COR-L47 (cell line): Measurements from ENCODE around the gene ZBTB4.

ENCODE experiments used
- DNase-seq: peaks from one replicate; lab custom pipeline; 2025; lab: John Stamatoyannopoulos, UW

Gene ZBTB4

DNA sequence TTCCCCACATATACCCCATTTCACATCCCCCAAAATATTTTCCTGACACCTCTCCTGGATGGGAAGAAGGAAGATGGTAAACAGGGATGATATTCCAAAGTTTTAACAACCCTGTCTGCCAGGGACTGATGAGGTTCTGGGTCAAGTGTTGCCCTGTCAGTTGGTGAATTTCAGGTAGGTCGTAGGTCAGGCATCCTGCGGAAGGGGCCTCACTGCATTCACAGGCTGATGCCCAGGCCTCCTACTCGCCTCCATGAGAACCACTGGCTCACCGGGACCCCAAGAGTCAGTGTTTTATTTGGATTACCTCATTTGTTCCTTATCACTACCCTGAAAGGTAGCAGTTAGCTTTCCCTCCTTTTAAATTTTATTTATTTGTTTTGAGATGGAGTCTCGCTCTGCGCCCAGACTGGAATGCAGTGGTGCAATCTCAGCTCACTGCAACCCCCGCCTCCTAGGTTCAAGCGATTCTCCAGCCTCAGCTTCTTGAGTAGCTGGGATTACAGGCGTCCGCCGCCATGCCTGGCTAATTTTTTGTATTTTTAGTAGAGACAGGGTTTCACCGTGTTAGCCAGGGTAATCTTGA lies 10.5 kb downstream of the ZBTB4 start:
- DNase-seq = no peak

DNA sequence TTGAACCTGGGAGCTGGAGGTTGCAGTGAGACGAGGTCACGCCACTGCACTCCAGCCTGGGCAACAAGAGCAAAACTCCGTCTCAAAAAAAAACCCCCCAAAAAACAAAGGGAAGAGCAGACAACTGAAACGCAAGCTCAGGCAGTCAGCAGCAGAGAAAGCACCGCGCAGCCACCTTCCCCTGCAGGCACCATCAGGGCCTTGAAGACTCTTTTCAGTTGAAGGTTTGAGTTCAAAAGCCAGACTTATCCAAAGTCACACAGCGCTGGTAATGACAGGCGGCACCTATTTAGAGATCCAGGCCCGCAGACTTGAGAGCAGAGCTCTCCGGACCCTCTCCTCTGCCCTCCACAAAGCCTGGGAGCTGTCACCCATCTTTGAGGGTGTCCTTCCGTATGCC lies 11.1 kb downstream of the ZBTB4 start:
- DNase-seq = no peak

- no peak for DNase-seq
Measured at GRCh38 chr17:7467498-7467897, 11.9 kb downstream of the ZBTB4 start.

- DNase-seq = no peak
Measured at GRCh38 chr17:7466639-7467341, 12.6 kb downstream of the ZBTB4 start.

- DNase-seq = no peak
Measured at GRCh38 chr17:7466318-7466638, 13.2 kb downstream of the ZBTB4 start.

DNA sequence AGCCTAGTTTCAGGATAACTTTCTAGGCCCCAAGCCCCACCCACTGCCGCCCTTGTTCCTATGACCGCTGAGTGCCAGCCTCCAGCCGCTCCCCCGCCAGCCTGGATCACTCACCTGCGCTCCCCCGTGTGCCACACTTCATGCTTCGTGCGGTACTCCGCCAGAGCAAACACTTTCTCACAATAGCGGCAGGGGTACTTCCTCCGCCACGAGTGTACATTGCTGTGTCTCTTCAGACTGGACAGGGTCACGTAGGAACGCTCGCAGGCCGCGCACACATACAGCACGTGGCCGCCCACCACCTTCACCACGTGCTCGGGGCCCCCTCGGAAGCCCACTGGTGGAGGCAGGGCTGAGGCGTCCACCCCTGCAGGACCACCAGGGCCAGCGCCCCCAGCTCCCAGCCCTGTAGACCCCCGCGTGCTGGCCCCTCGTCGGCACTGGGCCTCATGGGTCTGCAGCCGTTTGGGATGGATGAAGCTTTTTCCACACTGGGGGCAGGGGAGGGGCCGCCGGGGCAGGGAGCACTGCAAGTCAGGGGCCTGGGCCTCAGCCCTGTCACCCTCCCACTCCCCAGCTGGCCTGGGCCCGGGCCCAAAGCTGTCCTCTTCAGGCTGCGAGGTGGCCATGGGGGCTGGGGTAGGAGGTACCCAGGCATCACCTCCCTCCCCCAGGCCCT lies 13.7 kb downstream of the ZBTB4 start:
- no peak for DNase-seq

DNA sequence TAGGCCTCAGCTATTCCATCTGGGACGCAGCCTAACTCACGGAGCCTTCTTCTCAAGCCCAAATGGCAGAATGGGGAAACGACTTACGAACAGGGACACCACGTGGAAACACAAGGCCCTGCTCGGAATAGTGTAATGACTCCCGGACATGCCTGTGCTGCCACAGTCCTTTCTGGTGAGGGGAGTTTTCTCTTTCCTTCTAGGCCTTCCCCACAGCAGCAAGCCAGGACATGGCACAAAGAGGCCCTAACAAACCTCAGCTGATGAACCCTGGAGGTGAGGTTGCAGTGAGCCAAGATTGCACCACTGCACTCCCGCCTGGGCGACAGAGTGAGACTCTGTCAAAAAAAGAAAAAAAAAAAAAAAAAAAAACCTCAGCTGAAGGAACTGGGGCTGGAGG lies 15.3 kb downstream of the ZBTB4 start:
- no peak for DNase-seq

GRCh38 chr17:7463372-7463846 lies 16.0 kb downstream of the ZBTB4 start:
- DNase-seq = no peak

- no peak for DNase-seq
Measured at GRCh38 chr17:7462474-7463371, 16.7 kb downstream of the ZBTB4 start.

DNA sequence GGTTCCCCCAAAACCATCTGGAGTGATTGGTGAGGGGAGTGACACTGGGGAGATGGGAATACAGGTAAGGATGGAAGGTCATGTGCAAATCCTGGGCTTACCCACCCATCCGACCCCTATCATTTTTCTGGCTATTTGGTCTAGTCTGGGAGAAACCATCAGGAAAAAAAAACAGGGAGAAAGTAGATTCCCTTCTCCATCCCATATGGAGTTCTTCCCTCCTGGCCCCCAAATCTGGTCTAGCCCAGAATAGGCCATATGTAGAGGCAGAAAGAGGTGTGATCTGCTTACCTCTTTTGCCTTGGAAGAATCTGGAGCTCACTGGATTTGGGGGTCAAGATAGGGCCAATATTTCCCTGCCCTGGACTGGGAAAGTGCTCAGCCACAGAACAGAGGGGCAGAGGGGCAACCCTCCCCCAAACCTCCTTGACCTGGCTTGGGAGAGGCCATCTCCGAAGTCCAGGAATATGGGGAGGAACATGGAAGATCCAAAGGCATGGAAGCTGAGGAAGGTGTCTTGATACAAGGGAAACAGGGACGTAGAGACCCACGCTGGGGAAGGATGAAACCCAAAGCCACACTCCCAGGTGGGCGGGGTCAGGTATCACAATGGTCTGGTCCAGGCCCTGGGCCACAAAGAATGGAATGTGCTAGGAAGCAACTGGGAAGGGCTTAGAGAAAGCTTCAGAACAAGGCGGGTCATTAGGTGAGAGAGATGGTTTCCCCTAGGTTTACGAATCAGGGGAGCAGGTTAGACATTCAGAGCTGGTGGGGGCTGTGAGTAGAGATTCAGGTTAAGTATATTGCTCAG lies 18.4 kb downstream of the ZBTB4 start:
- DNase-seq = no peak

GRCh38 chr17:7459961-7460545 lies 19.4 kb downstream of the ZBTB4 start:
- DNase-seq = no peak

DNA sequence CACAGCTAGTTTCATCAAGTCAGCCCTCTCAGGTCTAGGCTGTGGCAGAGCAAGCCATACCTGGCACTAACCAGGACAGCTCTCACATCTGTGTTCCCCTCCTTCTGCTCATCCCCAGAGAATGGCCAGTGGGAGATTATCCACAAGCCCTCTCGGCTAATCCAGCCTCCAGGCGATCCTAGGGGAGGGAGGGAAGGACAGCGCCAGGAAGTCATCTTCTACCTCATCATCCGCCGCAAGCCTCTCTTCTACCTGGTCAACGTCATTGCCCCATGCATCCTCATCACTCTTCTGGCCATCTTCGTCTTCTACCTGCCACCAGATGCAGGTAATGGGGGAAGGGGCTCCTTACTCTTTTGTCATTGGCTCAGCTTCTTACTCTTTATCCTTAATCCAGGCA lies 31.0 kb downstream of the ZBTB4 start:
- DNase-seq = no peak

DNA sequence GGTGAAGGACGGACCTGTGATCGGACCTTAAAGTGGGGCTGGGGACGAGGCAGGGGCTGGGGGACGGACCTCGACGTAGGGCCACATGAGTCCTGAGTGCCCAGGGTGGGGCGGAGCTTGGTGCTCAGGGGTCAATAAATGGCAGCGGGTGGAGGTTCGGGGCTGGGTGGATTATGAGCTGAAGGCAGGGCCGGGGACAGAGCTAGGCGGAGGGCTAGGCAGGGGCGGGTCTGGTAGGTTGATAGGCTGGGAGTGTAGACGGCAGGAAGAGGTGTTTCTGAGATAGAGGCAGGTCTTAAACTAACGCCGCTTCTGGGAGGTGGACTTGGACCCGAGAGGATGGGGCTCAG lies 33.8 kb downstream of the ZBTB4 start:
- no peak for DNase-seq

GRCh38 chr17:7444682-7445618 lies 34.5 kb downstream of the ZBTB4 start, which contains the start of gene CHRNB1:
Gene CHRNB1 (plus strand): TSS chr17:7445061. CDS start chr17:7445128, 67 bp downstream.
- no peak for DNase-seq

- DNase-seq = no peak
Measured at GRCh38 chr17:7443499-7444485, 35.6 kb downstream of the ZBTB4 start.

DNA sequence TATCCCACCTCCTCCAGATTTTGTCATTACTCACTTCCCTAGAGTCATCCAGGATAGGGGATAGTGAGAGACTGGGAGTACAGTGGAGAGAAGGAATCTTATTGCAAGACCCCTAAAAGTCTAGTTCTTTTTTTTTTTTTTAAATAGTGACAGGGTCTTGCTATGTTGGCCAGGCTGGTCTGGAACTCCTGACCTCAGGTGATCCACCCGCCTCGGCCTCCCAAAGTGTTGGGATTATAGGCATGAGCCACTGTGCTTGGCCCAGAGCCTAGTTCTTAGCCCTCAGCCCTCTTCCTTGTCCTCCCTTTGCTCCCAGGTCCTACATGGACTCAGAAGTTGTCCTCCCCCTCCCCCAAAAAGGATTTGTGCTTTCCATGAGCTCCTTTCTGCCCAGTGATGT lies 37.3 kb downstream of the ZBTB4 start:
- no peak for DNase-seq

DNA sequence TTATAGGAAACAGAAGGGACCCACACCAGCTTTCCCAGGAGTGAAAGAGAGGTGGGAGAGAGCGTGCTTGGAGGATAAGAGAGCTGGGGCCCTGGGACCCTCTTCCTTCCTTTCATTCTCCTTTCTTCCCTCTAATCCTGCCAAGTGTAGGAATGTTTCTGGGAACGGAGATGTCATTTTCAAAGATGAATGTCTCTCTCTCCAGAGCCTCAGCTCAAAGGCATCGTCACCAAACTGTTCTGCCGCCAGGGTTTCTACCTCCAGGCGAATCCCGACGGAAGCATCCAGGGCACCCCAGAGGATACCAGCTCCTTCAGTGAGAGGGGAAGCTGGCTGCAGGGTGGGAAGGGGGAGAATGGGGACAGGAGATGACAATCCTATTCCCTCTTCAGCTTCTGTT lies 38.2 kb downstream of the ZBTB4 start:
- DNase-seq = no peak

GRCh38 chr17:7440834-7441195 lies 38.6 kb downstream of the ZBTB4 start:
- DNase-seq = no peak
